ENCODE measurements around the gene SLC36A2.

- no peak for TF ChIP-seq POLR2AphosphoS5 (IDR thresholded peaks at IDR 0.05; ENCODE audit: borderline replicate concordance, low read depth, low read length)
- TF ChIP-seq EZH2 (IDR thresholded peaks at IDR 0.05) = no peak
- TF ChIP-seq FOXP2 (optimal IDR thresholded peaks at IDR 0.05; ENCODE audit: control extremely low read depth, extremely low read length, insufficient read depth) = no peak
Observed at GRCh38 chr5:151320481-151320880, 26.9 kb downstream of the SLC36A2 start.

All from SK-N-MC (cell line).